Liver (tissue), 9 donors: ENCODE data around the gene MTOR. TPM values are rescaled to one million over a fixed set of nuclear protein-coding genes. Genes with fewer than 3 reads are reported as not detected.

Experiments
- DNase-seq: peaks from one replicate; pipeline ENCODE4 v3.0.0-alpha.2; 2017; ENCODE audit warnings: low spot score
- H3K27ac ChIP-seq, 2 donors: one replicate each; pipeline ENCODE4 v1.7.0; 2013; ENCODE audit warnings: inconsistent platforms in 2 of 2, low read length in 2 of 2, control low read depth in 1 of 2, low read depth in 1 of 2, mild to moderate bottlenecking in 1 of 2
- H3K27me3 ChIP-seq, 4 donors: one replicate each; pipeline versions ENCODE4 v1.6.1 to v1.7.0; 2013; ENCODE audit warnings: low read length in 3 of 4, inconsistent platforms in 1 of 4, mild to moderate bottlenecking in 1 of 4, moderate library complexity in 1 of 4; ENCODE audit not compliant: control insufficient read depth in 4 of 4, insufficient read depth in 4 of 4
- H3K36me3 ChIP-seq, 4 donors: one replicate each; pipeline versions ENCODE4 v1.6.1 to v1.7.0; 2013; ENCODE audit warnings: low read length in 3 of 4, mild to moderate bottlenecking in 3 of 4, low read depth in 1 of 4, moderate library complexity in 1 of 4; ENCODE audit not compliant: control insufficient read depth in 4 of 4, insufficient read depth in 3 of 4
- H3K4me1 ChIP-seq, 4 donors: one replicate each; pipeline versions ENCODE4 v1.6.1 to v1.7.0; 2013; ENCODE audit warnings: low read length in 3 of 4, mild to moderate bottlenecking in 3 of 4, moderate library complexity in 1 of 4; ENCODE audit not compliant: control insufficient read depth in 4 of 4, insufficient read depth in 4 of 4
- H3K4me3 ChIP-seq, 3 donors: one replicate each; pipeline versions ENCODE4 v1.6.1 to v1.7.0; 2013; ENCODE audit warnings: low read length in 3 of 3, control low read depth in 1 of 3, low read depth in 1 of 3, mild to moderate bottlenecking in 1 of 3
- H3K9ac ChIP-seq, 2 donors: one replicate each; pipeline ENCODE4 v1.7.0; 2013; ENCODE audit warnings: low read length in 2 of 2, mild to moderate bottlenecking in 2 of 2, moderate library complexity in 2 of 2, control low read depth in 1 of 2, low read depth in 1 of 2
- H3K9me3 ChIP-seq, 4 donors: one replicate each; pipeline versions ENCODE4 v1.6.1 to v1.7.0; 2013; ENCODE audit warnings: low read length in 3 of 4; ENCODE audit not compliant: control insufficient read depth in 4 of 4
- EGR1 ChIP-seq, 2 donors: IDR thresholded peaks; 2 replicates each; pipeline ENCODE4 v1.6.1; 2016 to 2018; ENCODE audit warnings: antibody characterized with exemption in 2 of 2, low read depth in 2 of 2
- FOXA1 ChIP-seq: IDR thresholded peaks from 2 replicates; pipeline ENCODE4 v1.6.1; 2016; ENCODE audit warnings: antibody characterized with exemption
- FOXA2 ChIP-seq: IDR thresholded peaks from 2 replicates; pipeline ENCODE4 v1.6.1; 2016; ENCODE audit warnings: antibody characterized with exemption
- GABPA ChIP-seq, 2 donors: IDR thresholded peaks in 1 of 2; conservative IDR thresholded peaks in 1 of 2; 2 replicates each; pipeline ENCODE4 v1.6.1; 2016; ENCODE audit warnings: antibody characterized with exemption in 2 of 2, mild to moderate bottlenecking in 1 of 2, moderate library complexity in 1 of 2
- HNF4A ChIP-seq, 2 donors: conservative IDR thresholded peaks; 2 replicates each; pipeline ENCODE4 v1.6.1; 2016; ENCODE audit warnings: antibody characterized with exemption in 2 of 2, mild to moderate bottlenecking in 2 of 2
- HNF4G ChIP-seq: IDR thresholded peaks from 2 replicates; pipeline ENCODE4 v1.6.1; 2016; ENCODE audit warnings: antibody characterized with exemption
- JUND ChIP-seq, 2 donors: IDR thresholded peaks; 2 replicates each; pipeline ENCODE4 v1.6.1; 2016; ENCODE audit warnings: antibody characterized with exemption in 2 of 2
- NR2F2 ChIP-seq: IDR thresholded peaks from 2 replicates; pipeline ENCODE4 v1.6.1; 2016; ENCODE audit warnings: antibody characterized with exemption
- RAD21 ChIP-seq, 2 donors: IDR thresholded peaks; 2 replicates each; pipeline ENCODE4 v1.6.1; 2016; ENCODE audit warnings: antibody characterized with exemption in 2 of 2, mild to moderate bottlenecking in 2 of 2
- RXRA ChIP-seq, 2 donors: IDR thresholded peaks; 2 replicates each; pipeline ENCODE4 v1.6.1; 2017 to 2018; ENCODE audit warnings: antibody characterized with exemption in 2 of 2, mild to moderate bottlenecking in 1 of 2
- SP1 ChIP-seq: IDR thresholded peaks from 2 replicates; pipeline ENCODE4 v1.6.1; 2018; ENCODE audit warnings: antibody characterized with exemption, mild to moderate bottlenecking
- TAF1 ChIP-seq: conservative IDR thresholded peaks from 2 replicates; pipeline ENCODE4 v1.6.1; 2016; ENCODE audit warnings: antibody characterized with exemption, mild to moderate bottlenecking
- YY1 ChIP-seq: IDR thresholded peaks from 2 replicates; pipeline ENCODE4 v1.6.1; 2016; ENCODE audit warnings: antibody characterized with exemption, mild to moderate bottlenecking
- WGBS: extraction: QIAGEN DNeasy Blood & Tissue Kit; methylation state at CpG from one replicate; pipeline ENCODE4 v1.1.7; 2013; 5-methylcytosine and 5-hydroxymethylcytosine counted together
- polyA plus RNA-seq, 2 donors: library from polyadenylated mRNA; stranded (reverse) in 1 of 2; unstranded in 1 of 2; fragments of 200-250 nt in 1 of 2; fragments of >200 nt in 1 of 2; fragmentation: Nextera tagmentation in 1 of 2; extraction: Ambion mirVana in 1 of 2; gene quantifications; one replicate each; pipeline versions ENCODE4 v1.2.1 to v1.2.3, GENCODE V29; 2013 to 2015
- total RNA-seq, 2 donors: library from RNA; depleted of rRNA; stranded (reverse); fragments of >200 nt; gene quantifications; one replicate each; pipeline ENCODE4 v1.2.3, GENCODE V29; 2014
- TF ChIP-seq, protein P1 (sequence below): IDR thresholded peaks from 2 replicates; pipeline ENCODE4 v1.6.1; 2016; ENCODE audit warnings: antibody characterized with exemption, mild to moderate bottlenecking
- TF ChIP-seq, protein P2 (sequence below): fragments of 150-350 bp; IDR thresholded peaks from 2 replicates; pipeline ENCODE4 v1.5.1; 2017; ENCODE audit warnings: improper control_type of control experiment, low read depth, low read length; ENCODE audit not compliant: missing input control
- TF ChIP-seq, protein P3 (sequence below): IDR thresholded peaks from 2 replicates; pipeline ENCODE4 v1.6.1; 2016; ENCODE audit warnings: antibody characterized with exemption
- TF ChIP-seq, protein P4 (sequence below): IDR thresholded peaks from 2 replicates; pipeline ENCODE4 v1.6.1; 2016; ENCODE audit warnings: antibody characterized with exemption
- TF ChIP-seq, protein P5 (sequence below): IDR thresholded peaks from 2 replicates; pipeline ENCODE4 v1.6.1; 2016; ENCODE audit warnings: antibody characterized with exemption
- donor health status: healthy.
- donor health status: healthy.
- donor health status: healthy.
- donor health status: healthy.
- donor health status: healthy.

The MTOR gene
- total and polyA plus RNA-seq, 4 donors = 11.6 to 45.0 (median 19.9) TPM

DNA sequence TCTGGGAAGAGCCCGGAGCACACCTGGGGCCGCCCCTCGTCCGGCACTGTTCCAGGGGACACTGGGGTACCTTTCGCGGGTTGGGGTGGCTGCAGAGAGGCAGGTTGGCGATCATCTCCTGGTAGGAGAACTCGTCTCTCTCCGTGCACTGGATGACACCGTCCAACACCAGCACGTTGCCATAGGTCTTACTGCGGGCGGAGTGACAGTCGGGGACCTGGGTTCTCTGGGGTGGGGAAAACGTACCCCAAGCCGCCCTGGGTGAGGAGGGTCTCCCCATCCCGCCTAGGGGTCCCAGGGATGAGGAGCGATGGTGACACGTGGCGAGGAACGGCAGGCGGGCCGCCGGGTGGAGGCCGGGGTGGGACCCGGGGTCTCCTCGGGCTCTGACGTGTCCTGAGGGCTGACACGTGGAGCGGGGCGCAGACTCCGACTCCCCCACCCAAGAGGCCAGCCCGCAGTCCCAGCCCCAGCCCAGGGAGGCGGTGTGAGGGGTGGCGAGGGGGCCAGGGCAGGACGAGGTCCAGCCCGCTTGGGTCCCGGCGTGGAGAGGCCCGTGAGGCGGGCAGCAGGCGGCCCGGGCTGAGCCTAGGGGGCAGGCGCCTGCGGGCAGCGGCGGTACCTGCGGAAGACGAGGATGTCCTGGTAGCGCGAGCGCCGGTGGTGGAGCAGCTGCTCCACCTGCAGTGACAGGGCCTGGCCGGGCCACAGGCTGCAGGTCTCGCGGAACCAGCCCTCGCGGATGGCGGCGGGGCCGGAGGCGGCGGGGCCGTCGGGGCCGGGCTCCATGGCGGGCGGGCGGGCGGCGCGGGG, 203.0 kb downstream of the MTOR start:
- Histone ChIP-seq H3K4me3 (peak overlapping the region; percentile 62 to 96 (median 89)), H3K4me1 (peaks cover 5 to 16% (median 10%) of the 10 kb centered on the region in 4 donors), H3K27me3 (no peaks in the 10 kb centered on the region), H3K27ac (peak overlapping the region in 1 of 2 donors; percentile 30), H3K9me3 (no peaks in the 10 kb centered on the region), H3K36me3 (peaks cover 0 to 19% (median 5%) of the 10 kb centered on the region in 4 donors), H3K9ac (peak overlapping the region; percentile 30 to 56)
- TF ChIP-seq GABPA (IDR thresholded peaks at IDR 0.05 in 1 of 2, conservative IDR thresholded peaks at IDR 0.05 in 1 of 2) (no peak), NR2F2 (no peak), HNF4A (conservative IDR thresholded peaks at IDR 0.05) (no peak), HNF4G (no peak), TAF1 (no peak), YY1 (no peak), SP1 (no peak), FOXA2 (no peak), JUND (IDR thresholded peaks at IDR 0.05) (no peak), EGR1 (IDR thresholded peaks at IDR 0.05; ENCODE audit: low read depth in 2 of 2) (no peak), RAD21 (IDR thresholded peaks at IDR 0.05) (no peak), FOXA1 (no peak), RXRA (IDR thresholded peaks at IDR 0.05) (no peak)
- TF ChIP-seq, protein P1, sequence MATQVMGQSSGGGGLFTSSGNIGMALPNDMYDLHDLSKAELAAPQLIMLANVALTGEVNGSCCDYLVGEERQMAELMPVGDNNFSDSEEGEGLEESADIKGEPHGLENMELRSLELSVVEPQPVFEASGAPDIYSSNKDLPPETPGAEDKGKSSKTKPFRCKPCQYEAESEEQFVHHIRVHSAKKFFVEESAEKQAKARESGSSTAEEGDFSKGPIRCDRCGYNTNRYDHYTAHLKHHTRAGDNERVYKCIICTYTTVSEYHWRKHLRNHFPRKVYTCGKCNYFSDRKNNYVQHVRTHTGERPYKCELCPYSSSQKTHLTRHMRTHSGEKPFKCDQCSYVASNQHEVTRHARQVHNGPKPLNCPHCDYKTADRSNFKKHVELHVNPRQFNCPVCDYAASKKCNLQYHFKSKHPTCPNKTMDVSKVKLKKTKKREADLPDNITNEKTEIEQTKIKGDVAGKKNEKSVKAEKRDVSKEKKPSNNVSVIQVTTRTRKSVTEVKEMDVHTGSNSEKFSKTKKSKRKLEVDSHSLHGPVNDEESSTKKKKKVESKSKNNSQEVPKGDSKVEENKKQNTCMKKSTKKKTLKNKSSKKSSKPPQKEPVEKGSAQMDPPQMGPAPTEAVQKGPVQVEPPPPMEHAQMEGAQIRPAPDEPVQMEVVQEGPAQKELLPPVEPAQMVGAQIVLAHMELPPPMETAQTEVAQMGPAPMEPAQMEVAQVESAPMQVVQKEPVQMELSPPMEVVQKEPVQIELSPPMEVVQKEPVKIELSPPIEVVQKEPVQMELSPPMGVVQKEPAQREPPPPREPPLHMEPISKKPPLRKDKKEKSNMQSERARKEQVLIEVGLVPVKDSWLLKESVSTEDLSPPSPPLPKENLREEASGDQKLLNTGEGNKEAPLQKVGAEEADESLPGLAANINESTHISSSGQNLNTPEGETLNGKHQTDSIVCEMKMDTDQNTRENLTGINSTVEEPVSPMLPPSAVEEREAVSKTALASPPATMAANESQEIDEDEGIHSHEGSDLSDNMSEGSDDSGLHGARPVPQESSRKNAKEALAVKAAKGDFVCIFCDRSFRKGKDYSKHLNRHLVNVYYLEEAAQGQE = no peak
- TF ChIP-seq, protein P2, sequence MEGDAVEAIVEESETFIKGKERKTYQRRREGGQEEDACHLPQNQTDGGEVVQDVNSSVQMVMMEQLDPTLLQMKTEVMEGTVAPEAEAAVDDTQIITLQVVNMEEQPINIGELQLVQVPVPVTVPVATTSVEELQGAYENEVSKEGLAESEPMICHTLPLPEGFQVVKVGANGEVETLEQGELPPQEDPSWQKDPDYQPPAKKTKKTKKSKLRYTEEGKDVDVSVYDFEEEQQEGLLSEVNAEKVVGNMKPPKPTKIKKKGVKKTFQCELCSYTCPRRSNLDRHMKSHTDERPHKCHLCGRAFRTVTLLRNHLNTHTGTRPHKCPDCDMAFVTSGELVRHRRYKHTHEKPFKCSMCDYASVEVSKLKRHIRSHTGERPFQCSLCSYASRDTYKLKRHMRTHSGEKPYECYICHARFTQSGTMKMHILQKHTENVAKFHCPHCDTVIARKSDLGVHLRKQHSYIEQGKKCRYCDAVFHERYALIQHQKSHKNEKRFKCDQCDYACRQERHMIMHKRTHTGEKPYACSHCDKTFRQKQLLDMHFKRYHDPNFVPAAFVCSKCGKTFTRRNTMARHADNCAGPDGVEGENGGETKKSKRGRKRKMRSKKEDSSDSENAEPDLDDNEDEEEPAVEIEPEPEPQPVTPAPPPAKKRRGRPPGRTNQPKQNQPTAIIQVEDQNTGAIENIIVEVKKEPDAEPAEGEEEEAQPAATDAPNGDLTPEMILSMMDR = no peak
- TF ChIP-seq, protein P3, sequence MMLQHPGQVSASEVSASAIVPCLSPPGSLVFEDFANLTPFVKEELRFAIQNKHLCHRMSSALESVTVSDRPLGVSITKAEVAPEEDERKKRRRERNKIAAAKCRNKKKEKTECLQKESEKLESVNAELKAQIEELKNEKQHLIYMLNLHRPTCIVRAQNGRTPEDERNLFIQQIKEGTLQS = no peak
- TF ChIP-seq, protein P4, sequence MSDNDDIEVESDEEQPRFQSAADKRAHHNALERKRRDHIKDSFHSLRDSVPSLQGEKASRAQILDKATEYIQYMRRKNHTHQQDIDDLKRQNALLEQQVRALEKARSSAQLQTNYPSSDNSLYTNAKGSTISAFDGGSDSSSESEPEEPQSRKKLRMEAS = no peak
- TF ChIP-seq, protein P5, sequence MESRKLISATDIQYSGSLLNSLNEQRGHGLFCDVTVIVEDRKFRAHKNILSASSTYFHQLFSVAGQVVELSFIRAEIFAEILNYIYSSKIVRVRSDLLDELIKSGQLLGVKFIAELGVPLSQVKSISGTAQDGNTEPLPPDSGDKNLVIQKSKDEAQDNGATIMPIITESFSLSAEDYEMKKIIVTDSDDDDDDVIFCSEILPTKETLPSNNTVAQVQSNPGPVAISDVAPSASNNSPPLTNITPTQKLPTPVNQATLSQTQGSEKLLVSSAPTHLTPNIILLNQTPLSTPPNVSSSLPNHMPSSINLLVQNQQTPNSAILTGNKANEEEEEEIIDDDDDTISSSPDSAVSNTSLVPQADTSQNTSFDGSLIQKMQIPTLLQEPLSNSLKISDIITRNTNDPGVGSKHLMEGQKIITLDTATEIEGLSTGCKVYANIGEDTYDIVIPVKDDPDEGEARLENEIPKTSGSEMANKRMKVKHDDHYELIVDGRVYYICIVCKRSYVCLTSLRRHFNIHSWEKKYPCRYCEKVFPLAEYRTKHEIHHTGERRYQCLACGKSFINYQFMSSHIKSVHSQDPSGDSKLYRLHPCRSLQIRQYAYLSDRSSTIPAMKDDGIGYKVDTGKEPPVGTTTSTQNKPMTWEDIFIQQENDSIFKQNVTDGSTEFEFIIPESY = no peak
- no peak for DNase-seq
- 3% methylated on average over 72 of the region's 72 CpGs for WGBS
